PC-3 (cell line): ENCODE results near the gene PANK3.
"Not testable (repeated sequence)": the region's sequence is repeated elsewhere in the genome, so short reads cannot be mapped to it uniquely, and the experiment has no call there.

ENCODE experiments used
- CTCF ChIP-seq: fragments of 300-600 bp; sonication (generic); conservative IDR thresholded peaks from 2 replicates; pipeline ENCODE4 v1.5.1; 2017; ENCODE audit warnings: antibody characterized with exemption, low read depth, mild to moderate bottlenecking, low read length
- EZH2 ChIP-seq: fragments of 300-600 bp; sonication (generic); IDR thresholded peaks from one replicate; pipeline ENCODE4 v1.6.1; 2017; ENCODE audit warnings: antibody characterized with exemption, mild to moderate bottlenecking, low read length; ENCODE audit not compliant: unreplicated experiment
- EZH2phosphoT487 ChIP-seq: fragments of 300-600 bp; sonication (generic); IDR thresholded peaks from 2 replicates; pipeline ENCODE4 v1.6.1; 2018; ENCODE audit warnings: mild to moderate bottlenecking, antibody characterized with exemption, low read length, borderline replicate concordance

- not testable (repeated sequence) for TF ChIP-seq EZH2, CTCF, EZH2phosphoT487
These were observed 5.5 kb downstream of the PANK3 start for GRCh38 chr5:168573663-168574062.
